Mesenchymal stem cell (in vitro differentiated cells and primary cell): Measurements from ENCODE around the gene MKLN1.
A peak's percentile ranks its signal among the peaks of the same experiment; 100 is the strongest.

ENCODE experiments used
- DNase-seq: peaks from one replicate; pipeline ENCODE4 v3.0.0-alpha.2; 2013
- H2AFZ ChIP-seq: one replicate; pipeline ENCODE4 v1.6.1; 2013; ENCODE audit warnings: low read depth, mild to moderate bottlenecking, control low read depth, inconsistent platforms, low read length, moderate library complexity
- H2AK5ac ChIP-seq: 2 replicates; pipeline ENCODE4 v1.6.1; 2013; ENCODE audit warnings: low read length, moderate library complexity, mild to moderate bottlenecking, inconsistent platforms; ENCODE audit not compliant: severe bottlenecking
- H2BK120ac ChIP-seq: one replicate; pipeline ENCODE4 v1.6.1; 2013; ENCODE audit warnings: low read depth, mild to moderate bottlenecking, inconsistent platforms, low read length, moderate library complexity
- H2BK12ac ChIP-seq, 2 experiments: one replicate each; pipeline ENCODE4 v1.6.1; 2013; ENCODE audit warnings: inconsistent platforms in 2 of 2, low read length in 2 of 2, mild to moderate bottlenecking in 2 of 2, moderate library complexity in 2 of 2, control low read depth in 1 of 2
- H2BK15ac ChIP-seq: one replicate; pipeline ENCODE4 v1.6.1; 2013; ENCODE audit warnings: mild to moderate bottlenecking, low read depth, inconsistent platforms; ENCODE audit not compliant: poor library complexity, severe bottlenecking
- H2BK5ac ChIP-seq: 2 replicates; pipeline ENCODE4 v1.6.1; 2013; ENCODE audit warnings: low read depth, mild to moderate bottlenecking, low read length, control low read depth, inconsistent platforms; ENCODE audit not compliant: poor library complexity, severe bottlenecking
- H3K14ac ChIP-seq, 2 experiments: one replicate each; pipeline ENCODE4 v1.6.1; 2013; ENCODE audit warnings: inconsistent platforms in 2 of 2, low read length in 2 of 2, control low read depth in 1 of 2, mild to moderate bottlenecking in 1 of 2, moderate library complexity in 1 of 2
- H3K18ac ChIP-seq, 2 experiments: one replicate each; pipeline ENCODE4 v1.6.1; 2013; ENCODE audit warnings: inconsistent platforms in 2 of 2, low read length in 2 of 2, control low read depth in 1 of 2, low read depth in 1 of 2, mild to moderate bottlenecking in 1 of 2
- H3K23ac ChIP-seq, 2 experiments: one replicate each; pipeline ENCODE4 v1.6.1; 2013; ENCODE audit warnings: inconsistent platforms in 2 of 2, low read length in 2 of 2, mild to moderate bottlenecking in 2 of 2, moderate library complexity in 2 of 2, control low read depth in 1 of 2
- H3K27ac ChIP-seq: 2 replicates; pipeline ENCODE4 v1.5.1; 2013; ENCODE audit warnings: mild to moderate bottlenecking, moderate library complexity, low read length, control low read depth, inconsistent platforms; ENCODE audit not compliant: poor library complexity, severe bottlenecking
- H3K27me3 ChIP-seq, 2 experiments: 2 replicates each; pipeline versions ENCODE4 v1.6.1 to v1.7.0; 2013; ENCODE audit warnings: low read length in 2 of 2, mild to moderate bottlenecking in 2 of 2, moderate library complexity in 2 of 2, control low read depth in 1 of 2, inconsistent platforms in 1 of 2; ENCODE audit not compliant: control insufficient read depth in 1 of 2, insufficient read depth in 1 of 2
- H3K36me3 ChIP-seq, 2 experiments: 2 replicates each; pipeline versions ENCODE4 v1.6.1 to v1.7.0; 2013; ENCODE audit warnings: low read length in 2 of 2, control low read depth in 1 of 2, inconsistent platforms in 1 of 2, low read depth in 1 of 2, mild to moderate bottlenecking in 1 of 2; ENCODE audit not compliant: insufficient read depth in 2 of 2, control insufficient read depth in 1 of 2
- H3K4ac ChIP-seq, 2 experiments: one replicate each; pipeline ENCODE4 v1.6.1; 2013; ENCODE audit warnings: inconsistent platforms in 2 of 2, low read length in 2 of 2, mild to moderate bottlenecking in 2 of 2, moderate library complexity in 2 of 2, control low read depth in 1 of 2, low read depth in 1 of 2
- H3K4me1 ChIP-seq: 2 replicates; pipeline ENCODE4 v1.6.1; 2013; ENCODE audit warnings: low read depth, low read length, control low read depth; ENCODE audit not compliant: control insufficient read depth, insufficient read depth
- H3K4me2 ChIP-seq: 2 replicates; pipeline ENCODE4 v1.6.1; 2013; ENCODE audit warnings: low read length, mild to moderate bottlenecking, inconsistent platforms; ENCODE audit not compliant: poor library complexity, severe bottlenecking
- H3K4me3 ChIP-seq, 2 experiments: 2 replicates each; pipeline versions ENCODE4 v1.5.1 to v1.7.0; 2013; ENCODE audit warnings: low read length in 2 of 2, mild to moderate bottlenecking in 2 of 2, control low read depth in 1 of 2, low read depth in 1 of 2; ENCODE audit not compliant: insufficient read depth in 1 of 2
- H3K79me1 ChIP-seq: replicated peaks from 2 replicates; pipeline ENCODE4 v1.6.1; 2013; ENCODE audit warnings: mild to moderate bottlenecking, control low read depth, low read length, inconsistent platforms; ENCODE audit not compliant: poor library complexity, severe bottlenecking
- H3K9ac ChIP-seq: 2 replicates; pipeline ENCODE4 v1.7.0; 2013; ENCODE audit warnings: mild to moderate bottlenecking, low read length, moderate library complexity
- H3K9me3 ChIP-seq: 2 replicates; pipeline ENCODE4 v1.7.0; 2013; ENCODE audit warnings: mild to moderate bottlenecking, low read length; ENCODE audit not compliant: control insufficient read depth
- H4K8ac ChIP-seq: one replicate; pipeline ENCODE4 v1.6.1; 2013; ENCODE audit warnings: inconsistent platforms, mild to moderate bottlenecking, low read length, moderate library complexity
- H4K91ac ChIP-seq: one replicate; pipeline ENCODE4 v1.6.1; 2013; ENCODE audit warnings: mild to moderate bottlenecking, low read length, inconsistent platforms
- WGBS: methylation state at CpG from one replicate; pipeline ENCODE4 v1.1.7; 2013; ENCODE audit warnings: mixed read lengths; 5-methylcytosine and 5-hydroxymethylcytosine counted together

Gene MKLN1

DNA sequence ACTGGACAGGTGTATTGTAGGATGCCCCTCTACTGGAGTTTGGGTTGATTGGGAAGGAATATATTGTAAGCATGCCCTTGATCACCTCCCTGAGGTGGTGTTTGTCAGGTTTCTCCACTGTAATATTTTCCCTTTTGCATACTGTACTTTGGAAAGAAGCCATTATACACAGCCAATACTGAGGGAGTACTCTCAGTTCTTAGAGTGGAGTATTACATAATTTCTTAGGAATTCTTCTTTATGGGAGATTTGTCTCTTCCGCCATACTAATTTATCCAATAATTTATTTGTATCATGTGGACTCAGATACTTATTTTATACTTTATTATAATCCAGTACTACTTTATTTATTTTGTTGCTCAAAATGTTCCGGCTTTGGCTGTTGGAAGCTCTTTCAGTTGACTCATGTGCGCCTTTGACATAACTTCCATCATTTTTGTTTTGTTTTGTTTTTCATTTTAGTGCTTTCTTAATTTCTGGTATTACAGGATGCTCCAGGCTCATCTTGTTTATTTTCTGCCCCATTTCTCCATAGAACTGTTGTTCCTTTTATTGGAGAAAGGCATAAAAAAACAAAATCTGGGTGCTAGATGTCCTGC, 29.7 kb downstream of the MKLN1 start:
- H3K14ac ChIP-seq, result no peak overlapping the region
- H3K9me3 ChIP-seq, result no peaks in the 10 kb centered on the region
- H3K4me2 ChIP-seq, result no peak overlapping the region
- no peak overlapping the region for H4K8ac ChIP-seq
- H3K9ac ChIP-seq, result no peak overlapping the region
- H3K79me1 ChIP-seq, result peaks cover 2% of the 10 kb centered on the region
- H3K18ac ChIP-seq, result no peak overlapping the region
- no peak overlapping the region for H2AFZ ChIP-seq
- H3K23ac ChIP-seq, result no peak overlapping the region
- no peak for DNase-seq
- H2AK5ac ChIP-seq, result no peak overlapping the region
- H3K4ac ChIP-seq, result no peak overlapping the region
- peaks cover 0 to 7% of the 10 kb centered on the region in 2 experiments for H3K36me3 ChIP-seq
- no peak overlapping the region for H2BK5ac ChIP-seq
- no peak overlapping the region for H4K91ac ChIP-seq
- H2BK15ac ChIP-seq, result no peak overlapping the region
- H2BK12ac ChIP-seq, result no peak overlapping the region
- peaks cover 5% of the 10 kb centered on the region for H3K4me1 ChIP-seq
- WGBS, result 100% methylated on average over 2 of the region's 3 CpGs
- no peaks in the 10 kb centered on the region for H3K27me3 ChIP-seq
- H3K27ac ChIP-seq, result no peak overlapping the region
- H3K4me3 ChIP-seq, result no peak overlapping the region
- H2BK120ac ChIP-seq, result no peak overlapping the region

DNA sequence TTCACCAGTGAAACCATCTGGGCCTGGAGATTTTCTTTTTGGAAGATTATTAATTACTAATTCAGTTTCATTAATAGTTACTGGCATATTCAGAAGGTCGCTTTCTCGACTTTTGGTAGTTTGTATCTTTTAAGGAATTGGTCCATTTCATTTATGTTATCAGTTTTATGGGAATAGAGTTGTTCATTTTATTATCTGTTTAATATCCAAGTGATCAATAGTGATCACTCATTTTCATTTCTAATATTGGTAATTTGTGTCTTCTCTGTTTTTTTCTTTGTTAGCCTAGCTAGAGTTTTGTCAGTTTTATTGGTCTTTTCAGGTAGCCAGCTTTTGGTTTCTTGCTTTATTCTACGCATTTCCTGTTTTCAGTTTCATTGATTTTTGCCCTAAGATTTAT, 31.0 kb downstream of the MKLN1 start:
- WGBS, result no CpG with 5 or more reads among the region's 3 CpGs
- H3K14ac ChIP-seq, result no peak overlapping the region
- no peak overlapping the region for H4K91ac ChIP-seq
- no peak overlapping the region for H3K4me2 ChIP-seq
- H2BK120ac ChIP-seq, result no peak overlapping the region
- H3K36me3 ChIP-seq, result peaks cover 0 to 7% of the 10 kb centered on the region in 2 experiments
- H2BK5ac ChIP-seq, result no peak overlapping the region
- H2BK12ac ChIP-seq, result no peak overlapping the region
- no peak overlapping the region for H3K23ac ChIP-seq
- H3K4me3 ChIP-seq, result peak overlapping the region in 1 of 2 experiments; percentile 47
- peak overlapping the region; percentile 54 for H3K9ac ChIP-seq
- no peak overlapping the region for H3K4ac ChIP-seq
- H3K27me3 ChIP-seq, result no peaks in the 10 kb centered on the region
- no peak overlapping the region for H2AFZ ChIP-seq
- no peak overlapping the region for H2BK15ac ChIP-seq
- no peak overlapping the region for H3K18ac ChIP-seq
- H3K9me3 ChIP-seq, result no peaks in the 10 kb centered on the region
- H3K27ac ChIP-seq, result no peak overlapping the region
- H3K4me1 ChIP-seq, result peaks cover 5% of the 10 kb centered on the region
- H4K8ac ChIP-seq, result no peak overlapping the region
- peaks cover 2% of the 10 kb centered on the region for H3K79me1 ChIP-seq
- no peak for DNase-seq
- no peak overlapping the region for H2AK5ac ChIP-seq

DNA sequence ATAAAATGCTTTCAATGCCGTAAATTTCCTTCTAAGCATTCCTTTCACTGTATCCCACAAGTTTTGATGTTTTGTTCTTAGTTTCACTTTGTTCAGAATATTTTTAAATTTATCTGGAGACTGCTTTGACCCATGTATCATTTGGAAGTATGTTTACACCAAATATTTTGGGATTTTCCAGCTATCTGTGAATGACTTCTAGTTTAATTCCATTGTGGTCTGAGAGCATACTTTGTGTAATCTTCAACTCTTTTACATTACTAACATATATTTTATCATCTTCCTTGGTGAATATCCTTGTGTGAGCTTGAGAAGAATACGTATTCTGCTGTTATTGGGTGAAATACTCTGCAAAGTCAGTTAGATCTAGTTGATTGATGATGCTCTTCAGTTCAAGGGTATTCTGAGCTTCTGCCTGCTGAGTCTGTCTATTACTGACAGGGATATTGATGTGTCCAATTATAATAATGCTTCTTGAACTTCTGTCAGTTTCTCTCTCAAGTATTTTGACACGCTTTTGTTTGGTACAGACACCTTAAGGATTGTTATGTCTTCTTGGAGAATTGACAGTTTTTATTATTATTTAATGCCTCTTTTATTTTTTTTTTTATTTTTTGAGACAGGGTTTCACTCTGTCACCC, 31.6 kb downstream of the MKLN1 start:
- Histone ChIP-seq H3K27ac (no peak overlapping the region), H2AFZ (no peak overlapping the region), H3K4me1 (peaks cover 5% of the 10 kb centered on the region), H3K79me1 (peaks cover 2% of the 10 kb centered on the region), H3K18ac (no peak overlapping the region), H2BK15ac (no peak overlapping the region), H2BK5ac (no peak overlapping the region), H3K4me3 (peak overlapping the region in 1 of 2 experiments; percentile 47), H3K9ac (peak overlapping the region; percentile 54), H3K9me3 (no peaks in the 10 kb centered on the region), H3K23ac (no peak overlapping the region), H3K4ac (no peak overlapping the region), H2BK12ac (no peak overlapping the region), H4K8ac (no peak overlapping the region), H2BK120ac (no peak overlapping the region), H3K14ac (no peak overlapping the region), H4K91ac (no peak overlapping the region), H3K4me2 (no peak overlapping the region), H3K27me3 (no peaks in the 10 kb centered on the region), H3K36me3 (peaks cover 0 to 7% of the 10 kb centered on the region in 2 experiments), H2AK5ac (no peak overlapping the region)
- peak; percentile 29 for DNase-seq
- 85% methylated on average over 1 of the region's 3 CpGs for WGBS

DNA sequence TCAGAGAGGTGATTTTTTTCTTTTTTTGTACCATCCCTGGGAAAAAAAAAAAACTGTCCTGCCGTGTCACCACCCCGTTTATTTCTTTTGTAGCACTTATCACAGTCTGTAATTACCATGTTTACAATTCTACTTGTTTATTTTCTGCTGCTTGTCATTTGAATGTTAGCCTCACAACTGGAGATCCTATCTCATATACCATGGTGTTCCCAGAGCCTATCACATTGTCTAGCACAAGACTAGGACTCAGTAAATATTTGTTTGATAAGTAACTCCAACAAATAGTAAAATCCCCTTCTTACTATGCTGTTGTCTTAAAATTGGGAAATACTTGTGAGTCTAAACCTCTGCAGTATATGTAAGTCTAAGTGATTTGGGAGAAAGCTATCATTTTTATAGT, 36.0 kb downstream of the MKLN1 start:
- no peaks in the 10 kb centered on the region for H3K36me3 ChIP-seq
- 14% methylated on average over 1 of the region's 2 CpGs for WGBS
- H3K4ac ChIP-seq, result no peak overlapping the region
- no peaks in the 10 kb centered on the region for H3K27me3 ChIP-seq
- H3K14ac ChIP-seq, result no peak overlapping the region
- no peak overlapping the region for H2BK5ac ChIP-seq
- no peak overlapping the region for H3K27ac ChIP-seq
- no peak overlapping the region for H2AFZ ChIP-seq
- no peaks in the 10 kb centered on the region for H3K4me1 ChIP-seq
- no peaks in the 10 kb centered on the region for H3K9me3 ChIP-seq
- H2AK5ac ChIP-seq, result no peak overlapping the region
- no peak overlapping the region for H4K8ac ChIP-seq
- no peak overlapping the region for H2BK15ac ChIP-seq
- peak; percentile 47 for DNase-seq
- H3K18ac ChIP-seq, result no peak overlapping the region
- H3K23ac ChIP-seq, result no peak overlapping the region
- H3K4me2 ChIP-seq, result no peak overlapping the region
- no peak overlapping the region for H2BK120ac ChIP-seq
- peaks cover 2% of the 10 kb centered on the region for H3K79me1 ChIP-seq
- H2BK12ac ChIP-seq, result no peak overlapping the region
- no peak overlapping the region for H3K9ac ChIP-seq
- no peak overlapping the region for H4K91ac ChIP-seq
- no peak overlapping the region for H3K4me3 ChIP-seq
